Tibial nerve (tissue), 4 donors: ENCODE data around the gene RPS4Y2. TPM values are rescaled to one million over a fixed set of nuclear protein-coding genes. Genes with fewer than 3 reads are reported as not detected.

Experiments used
- DNase-seq, 2 donors: peaks; one replicate each; pipeline ENCODE4 v3.0.0-alpha.2; 2019; ENCODE audit warnings: low spot score in 2 of 2
- H3K27ac ChIP-seq, 4 donors: fragments of 200-600 bp; sonication (generic) in 3 of 4; one replicate each; pipeline ENCODE4 v1.5.1; 2017 to 2019; ENCODE audit warnings: mild to moderate bottlenecking in 1 of 4
- H3K27me3 ChIP-seq, 2 donors: fragments of 200-600 bp; sonication (generic) in 1 of 2; one replicate each; pipeline versions ENCODE4 v1.5.1 to v1.6.0; 2017 to 2019
- H3K36me3 ChIP-seq, 3 donors: fragments of 200-600 bp; sonication (generic); one replicate each; pipeline ENCODE4 v1.5.1; 2018 to 2019
- H3K4me1 ChIP-seq, 4 donors: fragments of 200-600 bp; sonication (generic) in 3 of 4; one replicate each; pipeline ENCODE4 v1.5.1; 2017 to 2019
- H3K4me3 ChIP-seq, 4 donors: fragments of 200-600 bp; sonication (generic) in 3 of 4; one replicate each; pipeline ENCODE4 v1.5.1; 2017 to 2019; ENCODE audit warnings: mild to moderate bottlenecking in 1 of 4, moderate library complexity in 1 of 4
- H3K9me3 ChIP-seq, 4 donors: fragments of 200-600 bp; sonication (generic) in 3 of 4; one replicate each; pipeline ENCODE4 v1.5.1; 2017 to 2019
- EP300 ChIP-seq, 2 donors: sonication (generic); formaldehyde crosslinking; IDR thresholded peaks; one replicate each; pipeline ENCODE4 v1.6.1; 2017; ENCODE audit warnings: antibody characterized with exemption in 2 of 2, mild to moderate bottlenecking in 1 of 2
- POLR2A ChIP-seq, 2 donors: fragments of 450-650 bp; IDR thresholded peaks; one replicate each; pipeline ENCODE4 v1.6.1; 2017; ENCODE audit warnings: antibody characterized with exemption in 2 of 2, mild to moderate bottlenecking in 2 of 2, moderate library complexity in 2 of 2
- WGBS, 2 donors: methylation state at CpG; one replicate each; pipeline ENCODE4 v1.1.5; 2018; 5-methylcytosine and 5-hydroxymethylcytosine counted together
- total RNA-seq, 4 donors: library from RNA; depleted of rRNA; stranded (reverse); fragments of >200 nt; gene quantifications; one replicate each; pipeline ENCODE4 v1.1.0, GENCODE V29; 2016
- TF ChIP-seq, protein P1 (sequence below), 5 experiments: fragments of 200-600 bp in 3 of 5; fragments of 450-650 bp in 2 of 5; sonication (generic) in 3 of 5; IDR thresholded peaks; one replicate each; pipeline ENCODE4 v1.5.1; 2016 to 2019; ENCODE audit warnings: antibody characterized with exemption in 5 of 5, mild to moderate bottlenecking in 3 of 5, moderate library complexity in 2 of 5

RPS4Y2 gene
- total RNA-seq, 4 donors from 2014 or later = not detected

DNA sequence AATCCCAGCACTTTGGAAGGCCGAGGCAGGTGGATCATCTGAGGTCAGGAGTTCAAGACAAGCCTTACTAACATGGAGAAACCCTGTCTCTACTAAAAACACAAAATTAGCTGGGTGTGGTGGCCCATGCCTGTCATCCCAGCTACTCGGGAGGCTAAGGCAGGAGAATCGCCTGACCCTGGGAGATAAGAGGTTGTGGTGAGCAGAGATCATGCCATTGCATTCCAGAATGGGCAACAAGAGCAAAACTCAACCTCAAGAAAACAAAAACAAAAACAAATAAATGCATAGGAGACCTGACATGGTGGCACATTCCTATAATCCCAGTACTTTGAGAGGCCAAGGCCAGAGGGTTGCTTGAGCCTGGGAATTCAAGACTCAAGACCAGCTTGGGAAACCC lies 16.1 kb upstream of the RPS4Y2 start:
- TF ChIP-seq, protein P1, sequence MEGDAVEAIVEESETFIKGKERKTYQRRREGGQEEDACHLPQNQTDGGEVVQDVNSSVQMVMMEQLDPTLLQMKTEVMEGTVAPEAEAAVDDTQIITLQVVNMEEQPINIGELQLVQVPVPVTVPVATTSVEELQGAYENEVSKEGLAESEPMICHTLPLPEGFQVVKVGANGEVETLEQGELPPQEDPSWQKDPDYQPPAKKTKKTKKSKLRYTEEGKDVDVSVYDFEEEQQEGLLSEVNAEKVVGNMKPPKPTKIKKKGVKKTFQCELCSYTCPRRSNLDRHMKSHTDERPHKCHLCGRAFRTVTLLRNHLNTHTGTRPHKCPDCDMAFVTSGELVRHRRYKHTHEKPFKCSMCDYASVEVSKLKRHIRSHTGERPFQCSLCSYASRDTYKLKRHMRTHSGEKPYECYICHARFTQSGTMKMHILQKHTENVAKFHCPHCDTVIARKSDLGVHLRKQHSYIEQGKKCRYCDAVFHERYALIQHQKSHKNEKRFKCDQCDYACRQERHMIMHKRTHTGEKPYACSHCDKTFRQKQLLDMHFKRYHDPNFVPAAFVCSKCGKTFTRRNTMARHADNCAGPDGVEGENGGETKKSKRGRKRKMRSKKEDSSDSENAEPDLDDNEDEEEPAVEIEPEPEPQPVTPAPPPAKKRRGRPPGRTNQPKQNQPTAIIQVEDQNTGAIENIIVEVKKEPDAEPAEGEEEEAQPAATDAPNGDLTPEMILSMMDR (IDR thresholded peaks at IDR 0.05) = no peak
- no peak for TF ChIP-seq EP300 (IDR thresholded peaks at IDR 0.05)
- no peak for TF ChIP-seq POLR2A (IDR thresholded peaks at IDR 0.05)
- no peaks in the 10 kb centered on the region for H3K9me3 ChIP-seq
- H3K4me1 ChIP-seq = no peaks in the 10 kb centered on the region
- no peaks in the 10 kb centered on the region for H3K27me3 ChIP-seq
- H3K36me3 ChIP-seq = no peaks in the 10 kb centered on the region
- WGBS, 2 donors = 71% methylated on average over 3 of the region's 3 CpGs; no CpG with 5 or more reads in 1 of the 2 donors
- H3K27ac ChIP-seq = no peak overlapping the region
- DNase-seq = no peak
- H3K4me3 ChIP-seq = no peak overlapping the region

DNA sequence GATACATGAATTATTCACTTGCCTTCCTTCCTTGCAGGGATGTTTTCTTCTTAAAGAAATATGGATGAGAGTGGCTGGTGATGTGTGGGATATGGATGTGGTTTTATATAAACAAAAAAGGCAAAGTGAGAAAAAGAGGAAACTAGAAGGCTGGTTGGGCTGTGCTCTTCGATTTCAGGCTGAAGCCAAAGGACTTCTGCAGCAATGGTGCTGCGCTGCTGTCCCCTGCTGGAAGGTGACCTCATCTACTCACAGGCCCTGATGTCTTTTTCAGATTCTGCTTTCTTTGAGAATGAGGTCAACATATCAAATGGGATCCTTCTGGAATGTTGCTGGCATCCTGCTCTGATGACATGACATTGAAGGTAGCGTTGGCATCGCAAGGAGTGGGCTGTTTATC lies 15.3 kb upstream of the RPS4Y2 start:
- no peak overlapping the region for H3K27ac ChIP-seq
- H3K27me3 ChIP-seq = no peaks in the 10 kb centered on the region
- no peaks in the 10 kb centered on the region for H3K4me1 ChIP-seq
- no peaks in the 10 kb centered on the region for H3K36me3 ChIP-seq
- no peak for TF ChIP-seq EP300 (IDR thresholded peaks at IDR 0.05)
- TF ChIP-seq, protein P1 (IDR thresholded peaks at IDR 0.05) = peak in 1 of 5 experiments; percentile 18
- no peak overlapping the region for H3K4me3 ChIP-seq
- no peak for DNase-seq
- H3K9me3 ChIP-seq = no peaks in the 10 kb centered on the region
- WGBS, 2 donors = 65% methylated on average over 4 of the region's 4 CpGs; no CpG with 5 or more reads in 1 of the 2 donors

DNA sequence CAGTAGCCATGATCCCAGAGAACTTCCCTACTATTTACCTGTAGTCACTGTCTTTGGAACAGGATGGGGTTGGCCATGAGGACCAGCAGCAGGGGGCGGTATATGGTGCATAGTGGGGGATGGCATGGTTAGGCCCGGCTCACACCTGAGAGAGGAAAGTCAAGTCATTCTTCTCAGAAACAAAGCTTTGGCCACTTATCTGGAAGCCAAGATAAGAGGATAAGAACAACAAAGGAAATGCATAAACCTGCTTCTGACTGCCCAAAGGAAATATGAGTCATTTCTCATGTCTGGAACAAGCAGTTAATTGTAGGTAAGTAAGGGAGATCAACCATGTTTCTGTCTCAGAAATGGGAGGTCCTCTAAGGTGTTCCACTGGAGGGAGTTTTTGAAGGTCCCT lies 10.8 kb upstream of the RPS4Y2 start:
- H3K27me3 ChIP-seq = no peaks in the 10 kb centered on the region
- H3K4me1 ChIP-seq = no peaks in the 10 kb centered on the region
- no peaks in the 10 kb centered on the region for H3K9me3 ChIP-seq
- H3K4me3 ChIP-seq = no peak overlapping the region
- WGBS, 2 donors = 53% methylated on average over 2 of the region's 2 CpGs; no CpG with 5 or more reads in 1 of the 2 donors
- no peak for DNase-seq
- H3K36me3 ChIP-seq = no peaks in the 10 kb centered on the region
- H3K27ac ChIP-seq = no peak overlapping the region
- TF ChIP-seq, protein P1 (IDR thresholded peaks at IDR 0.05) = no peak
- TF ChIP-seq EP300 (IDR thresholded peaks at IDR 0.05) = no peak
- TF ChIP-seq POLR2A (IDR thresholded peaks at IDR 0.05) = no peak

DNA sequence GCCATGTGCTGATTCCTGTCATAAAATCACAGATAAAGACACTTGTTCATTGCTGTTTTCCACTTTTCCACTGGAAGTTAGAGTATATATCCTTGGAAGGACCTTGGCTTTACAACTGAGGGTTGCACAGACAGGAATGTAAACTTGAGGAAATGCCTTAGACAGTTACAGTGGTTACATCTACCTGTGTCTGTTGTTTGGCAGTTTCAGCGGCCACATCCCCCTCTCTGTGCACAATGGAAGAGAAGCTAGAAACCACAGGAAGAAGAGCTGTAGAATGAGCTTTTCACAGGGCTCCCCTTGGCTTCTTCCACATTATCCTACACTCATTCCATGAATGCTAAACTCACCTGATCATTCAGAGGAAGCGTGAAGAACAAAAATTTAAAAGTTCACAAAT lies 9.0 kb upstream of the RPS4Y2 start:
- no peaks in the 10 kb centered on the region for H3K36me3 ChIP-seq
- no peak for DNase-seq
- WGBS, 2 donors = 61% methylated on average over 2 of the region's 2 CpGs; no CpG with 5 or more reads in 1 of the 2 donors
- no peaks in the 10 kb centered on the region for H3K27me3 ChIP-seq
- H3K4me3 ChIP-seq = no peak overlapping the region
- no peaks in the 10 kb centered on the region for H3K4me1 ChIP-seq
- H3K9me3 ChIP-seq = no peaks in the 10 kb centered on the region
- TF ChIP-seq, protein P1 (IDR thresholded peaks at IDR 0.05) = no peak
- H3K27ac ChIP-seq = no peak overlapping the region

DNA sequence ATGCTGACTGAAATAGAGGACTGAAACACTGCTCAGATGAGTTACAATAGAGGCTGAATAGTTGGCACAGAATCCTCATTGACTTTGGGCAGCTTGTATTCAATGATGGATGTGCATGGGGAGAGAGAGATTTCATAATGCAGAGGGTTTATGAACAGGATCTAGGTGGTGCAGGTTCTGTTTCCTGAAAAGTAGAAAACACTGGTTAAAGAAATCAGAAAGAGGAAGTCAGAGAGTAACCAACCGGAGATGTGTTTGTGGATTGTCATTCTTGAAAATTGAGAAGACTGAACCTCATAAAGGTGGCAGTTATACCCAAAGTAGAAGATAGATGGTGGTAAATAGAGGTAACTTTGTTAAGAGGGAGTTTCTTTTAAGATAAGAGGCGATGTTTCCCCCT lies 8.0 kb downstream of the RPS4Y2 start:
- no peaks in the 10 kb centered on the region for H3K36me3 ChIP-seq
- H3K4me1 ChIP-seq = no peaks in the 10 kb centered on the region
- 67% methylated on average over 2 of the region's 2 CpGs; no CpG with 5 or more reads in 1 of the 2 donors for WGBS, 2 donors
- no peak for TF ChIP-seq POLR2A (IDR thresholded peaks at IDR 0.05)
- TF ChIP-seq, protein P1 (IDR thresholded peaks at IDR 0.05) = no peak
- no peak for TF ChIP-seq EP300 (IDR thresholded peaks at IDR 0.05)
- no peak overlapping the region for H3K27ac ChIP-seq
- no peaks in the 10 kb centered on the region for H3K9me3 ChIP-seq
- no peaks in the 10 kb centered on the region for H3K27me3 ChIP-seq
- DNase-seq = no peak
- no peak overlapping the region for H3K4me3 ChIP-seq
